B cell (primary cell): ENCODE measurements around the gene HADH. TPM values are rescaled to one million over a fixed set of nuclear protein-coding genes. Genes with fewer than 3 reads are reported as not detected.

ENCODE experiments used
- ATAC-seq: fragments of 200-7000 bp; cut with Tn5 transposase; one replicate; pipeline ENCODE4 v1.10.0; 2021; ENCODE audit warnings: low read depth, mild to moderate bottlenecking, moderate number of reproducible peaks, moderate library complexity
- CTCF ChIA-PET: fragments of 350-600 bp; sonication (Branson Sonifier 250); formaldehyde crosslinking; loops from one replicate; lab custom pipeline; 2021; ENCODE audit warnings: antibody characterized with exemption, inconsistent platforms; lab: Charles Lee
- POLR2A ChIA-PET: fragments of 350-600 bp; sonication (Branson Sonifier 250); formaldehyde crosslinking; loops from one replicate; lab custom pipeline; 2021; ENCODE audit warnings: antibody characterized with exemption; lab: Charles Lee
- DNase-seq: peaks from one replicate; pipeline ENCODE4 v3.0.0; 2013
- H2AFZ ChIP-seq: 2 replicates; pipeline ENCODE4 v1.6.1; 2012; ENCODE audit warnings: mild to moderate bottlenecking, low read depth, low read length; ENCODE audit not compliant: insufficient read depth, poor library complexity, severe bottlenecking
- H3K27ac ChIP-seq, 2 donors: 1 replicate in 1 of 2; 2 replicates in 1 of 2; pipeline ENCODE4 v1.5.1; 2012 to 2013; ENCODE audit warnings: low read length in 2 of 2, mild to moderate bottlenecking in 2 of 2, moderate library complexity in 1 of 2
- H3K27me3 ChIP-seq, 4 experiments: fragments of 200-600 bp in 1 of 4; sonication (generic) in 1 of 4; replicated peaks in 1 of 4; 1 replicate in 2 of 4; 2 replicates in 2 of 4; pipeline versions ENCODE4 v1.6.1 to v1.7.0; 2013 to 2016; ENCODE audit warnings: low read length in 3 of 4, mild to moderate bottlenecking in 2 of 4, mixed read lengths in 1 of 4, moderate library complexity in 1 of 4; ENCODE audit not compliant: insufficient read depth in 4 of 4, control insufficient read depth in 3 of 4; ENCODE audit errors: control extremely low read depth in 1 of 4
- H3K36me3 ChIP-seq, 2 experiments: replicated peaks in 1 of 2; 1 replicate in 1 of 2; 2 replicates in 1 of 2; pipeline versions ENCODE4 v1.6.1 to v1.7.1; 2013; ENCODE audit warnings: low read length in 1 of 2; ENCODE audit not compliant: insufficient read depth in 2 of 2, control insufficient read depth in 1 of 2; ENCODE audit errors: control extremely low read depth in 1 of 2, extremely low read depth in 1 of 2
- H3K4me1 ChIP-seq, 2 donors: fragments of 200-600 bp in 1 of 2; sonication (generic) in 1 of 2; 1 replicate in 1 of 2; 2 replicates in 1 of 2; pipeline versions ENCODE4 v1.5.1 to v1.6.1; 2013 to 2017; ENCODE audit warnings: low read length in 2 of 2; ENCODE audit not compliant: control insufficient read depth in 2 of 2, insufficient read depth in 2 of 2
- H3K4me2 ChIP-seq: replicated peaks from 2 replicates; pipeline ENCODE3; 2012; ENCODE audit warnings: mild to moderate bottlenecking, low read depth, low read length; ENCODE audit not compliant: poor library complexity, severe bottlenecking
- H3K4me3 ChIP-seq, 5 experiments: fragments of 200-600 bp in 1 of 5; sonication (generic) in 1 of 5; 1 replicate in 3 of 5; 2 replicates in 2 of 5; pipeline versions ENCODE4 v1.5.1 to v1.7.0; 2011 to 2016; ENCODE audit warnings: low read length in 4 of 5, mild to moderate bottlenecking in 4 of 5, low read depth in 2 of 5, control low read depth in 1 of 5, moderate library complexity in 1 of 5; ENCODE audit not compliant: insufficient read depth in 1 of 5; ENCODE audit errors: control extremely low read depth in 1 of 5, extremely low read depth in 1 of 5
- H3K79me2 ChIP-seq: fragments of 200-600 bp; sonication (generic); one replicate; pipeline ENCODE4 v1.6.0; 2016; ENCODE audit warnings: low read length; ENCODE audit not compliant: control insufficient read depth, insufficient read depth
- H3K9ac ChIP-seq: fragments of 200-600 bp; sonication (generic); 2 replicates; pipeline ENCODE4 v1.6.1; 2017; ENCODE audit warnings: mild to moderate bottlenecking, low read length, moderate library complexity
- H3K9me3 ChIP-seq, 3 donors: one replicate each; pipeline versions ENCODE4 v1.6.1 to v1.7.1; 2013; ENCODE audit warnings: low read length in 2 of 3; ENCODE audit not compliant: control insufficient read depth in 2 of 3, insufficient read depth in 1 of 3; ENCODE audit errors: control extremely low read depth in 1 of 3
- H4K20me1 ChIP-seq: 2 replicates; pipeline ENCODE4 v1.6.0; 2012; ENCODE audit warnings: mild to moderate bottlenecking, low read length; ENCODE audit not compliant: insufficient read depth, control insufficient read depth, poor library complexity, severe bottlenecking
- H3K27ac Mint-ChIP-seq: one replicate; pipeline ENCODE4 v1.8.0; 2021; ENCODE audit warnings: mixed read lengths
- H3K27me3 Mint-ChIP-seq: one replicate; pipeline ENCODE4 v1.8.0; 2021; ENCODE audit warnings: mixed read lengths
- H3K4me1 Mint-ChIP-seq: one replicate; pipeline ENCODE4 v1.8.0; 2021; ENCODE audit warnings: mixed read lengths
- H3K4me3 Mint-ChIP-seq: one replicate; pipeline ENCODE4 v1.8.0; 2021; ENCODE audit warnings: mixed read lengths
- H3K9me3 Mint-ChIP-seq: one replicate; pipeline ENCODE4 v1.8.0; 2022; ENCODE audit warnings: mixed read lengths; ENCODE audit not compliant: insufficient read depth
- CTCF ChIP-seq: fragments of 200-600 bp; IDR thresholded peaks from one replicate; pipeline ENCODE4 v1.8.0; 2022; ENCODE audit warnings: antibody characterized with exemption, mild to moderate bottlenecking
- EZH2 ChIP-seq: IDR thresholded peaks from 2 replicates; pipeline ENCODE4 v1.6.1; 2012; ENCODE audit warnings: borderline replicate concordance, low read depth, mild to moderate bottlenecking, moderate library complexity, low read length; ENCODE audit not compliant: insufficient read depth, poor library complexity, severe bottlenecking
- WGBS: methylation state at CpG from one replicate; pipeline ENCODE4 v1.1.5; 2013; ENCODE audit warnings: missing lambda C conversion rate; ENCODE audit not compliant: insufficient coverage; 5-methylcytosine and 5-hydroxymethylcytosine counted together
- intact Hi-C: fragments of 100-400 bp; cut with micrococcal nuclease; formaldehyde crosslinking; loops from one replicate; pipeline ENCODE4 v1.10.0; 2022
- polyA plus RNA-seq: library from polyadenylated mRNA; depleted of rRNA; stranded (reverse); fragments of >200 nt; gene quantifications from 2 replicates; pipeline ENCODE4 v1.2.3, GENCODE V29; 2012
- total RNA-seq, 2 donors: library from RNA; stranded (reverse); fragments of 120-200 nt in 1 of 2; gene quantifications; 1 replicate in 1 of 2; 2 replicates in 1 of 2; pipeline versions ENCODE4 v1.2.3 to v1.2.4, GENCODE V29; 2013 to 2022

The HADH gene
- total and polyA plus RNA-seq, 2 donors (not counting 1 experiment from before 2014, with no cell fraction given), result 21.9 to 26.1 TPM

- Histone ChIP-seq H3K9ac (no peak overlapping the region), H3K4me2 (no peak overlapping the region), H3K9me3 (no peaks in the 10 kb centered on the region), H3K4me1 (peaks cover 0 to 13% of the 10 kb centered on the region in 2 donors), H3K79me2 (no peaks in the 10 kb centered on the region), H4K20me1 (no peaks in the 10 kb centered on the region), H3K4me3 (no peak overlapping the region), H3K27me3 (no peaks in the 10 kb centered on the region), H3K36me3 (peaks cover 0 to 11% of the 10 kb centered on the region in 2 experiments), H3K27ac (no peak overlapping the region), H2AFZ (no peak overlapping the region)
- H3K27ac Mint-ChIP-seq, result no peak overlapping the region
- ATAC-seq (no peak), DNase-seq (no peak)
- CTCF ChIA-PET, result interaction anchor here (0.6 kb wide), 2 partner anchors 24 to 535 kb away, joined by 3 to 5 read pairs; no protein-coding TSS in a partner anchor
- H3K27me3 Mint-ChIP-seq, result no peaks in the 10 kb centered on the region
- POLR2A ChIA-PET, result no interaction called here
- no peaks in the 10 kb centered on the region for H3K9me3 Mint-ChIP-seq
- intact Hi-C loops, result no loop called here
- peaks cover 10% of the 10 kb centered on the region for H3K4me1 Mint-ChIP-seq
- no CpG with 5 or more reads among the region's 2 CpGs for WGBS
- H3K4me3 Mint-ChIP-seq, result no peak overlapping the region
- TF ChIP-seq EZH2 (no peak), CTCF (no peak)
Observed at GRCh38 chr4:108037884-108038283, 48.2 kb downstream of the HADH start.

- H2AFZ ChIP-seq, result no peak overlapping the region
- no peaks in the 10 kb centered on the region for H3K36me3 ChIP-seq
- DNase-seq, result no peak
- H3K4me2 ChIP-seq, result no peak overlapping the region
- no peaks in the 10 kb centered on the region for H3K9me3 ChIP-seq
- H3K27me3 ChIP-seq, result no peaks in the 10 kb centered on the region
- no peak overlapping the region for H3K4me3 ChIP-seq
- no peaks in the 10 kb centered on the region for H3K9me3 Mint-ChIP-seq
- intact Hi-C loops, result no loop called here
- H3K9ac ChIP-seq, result no peak overlapping the region
- ChIA-PET POLR2A (no interaction called here), CTCF (no interaction called here)
- whole genome bisulfite sequencing, result 100% methylated on average over 1 of the region's 3 CpGs
- H4K20me1 ChIP-seq, result no peaks in the 10 kb centered on the region
- H3K79me2 ChIP-seq, result no peaks in the 10 kb centered on the region
- no peaks in the 10 kb centered on the region for H3K4me1 ChIP-seq
- H3K27ac Mint-ChIP-seq, result no peak overlapping the region
- H3K27ac ChIP-seq, result no peak overlapping the region
- H3K27me3 Mint-ChIP-seq, result no peaks in the 10 kb centered on the region
- no peak overlapping the region for H3K4me3 Mint-ChIP-seq
- H3K4me1 Mint-ChIP-seq, result no peaks in the 10 kb centered on the region
- no peak for ATAC-seq
- TF ChIP-seq EZH2 (no peak), CTCF (no peak)
Observed at GRCh38 chr4:108042927-108043326, 53.2 kb downstream of the HADH start.
